Tibial artery (tissue), 4 donors: ENCODE data around the gene HDAC1.
"Not testable (repeated sequence)": the region's sequence is repeated elsewhere in the genome, so short reads cannot be mapped to it uniquely, and the experiment has no call there.

Experiments used
- DNase-seq, 2 donors: peaks; one replicate each; pipeline ENCODE4 v3.0.0-alpha.2; 2019
- H3K27ac ChIP-seq, 2 donors: fragments of 200-600 bp; sonication (generic) in 1 of 2; 1 replicate in 1 of 2; 2 replicates in 1 of 2; pipeline ENCODE4 v1.5.1; 2018 to 2019; ENCODE audit warnings: mild to moderate bottlenecking in 1 of 2
- H3K27me3 ChIP-seq, 2 donors: fragments of 200-600 bp; sonication (generic) in 1 of 2; one replicate each; pipeline versions ENCODE4 v1.5.1 to v1.6.0; 2016 to 2019
- H3K36me3 ChIP-seq, 3 donors: fragments of 200-600 bp; sonication (generic) in 2 of 3; one replicate each; pipeline ENCODE4 v1.5.1; 2016 to 2019; ENCODE audit warnings: mild to moderate bottlenecking in 2 of 3
- H3K4me1 ChIP-seq, 4 donors: fragments of 200-600 bp; sonication (generic) in 2 of 4; 1 replicate in 3 of 4; 2 replicates in 1 of 4; pipeline ENCODE4 v1.5.1; 2016 to 2019
- H3K4me3 ChIP-seq, 2 donors: fragments of 200-600 bp; sonication (generic) in 1 of 2; 1 replicate in 1 of 2; 2 replicates in 1 of 2; pipeline ENCODE4 v1.5.1; 2018 to 2019; ENCODE audit warnings: mild to moderate bottlenecking in 2 of 2
- H3K9me3 ChIP-seq, 3 donors: fragments of 200-600 bp; sonication (generic) in 1 of 3; one replicate each; pipeline ENCODE4 v1.5.1; 2016 to 2019
- intact Hi-C: fragments of 100-400 bp; cut with DNase I; formaldehyde crosslinking; loops from one replicate; pipeline ENCODE4 v1.15.0; 2023; ENCODE audit warnings: low total_unique reads
- TF ChIP-seq, protein P1 (sequence below), 2 experiments: fragments of 200-600 bp in 1 of 2; fragments of 450-650 bp in 1 of 2; IDR thresholded peaks; one replicate each; pipeline ENCODE4 v1.5.1; 2017 to 2019; ENCODE audit warnings: antibody characterized with exemption in 2 of 2, mild to moderate bottlenecking in 1 of 2, moderate library complexity in 1 of 2

HDAC1 gene

DNA sequence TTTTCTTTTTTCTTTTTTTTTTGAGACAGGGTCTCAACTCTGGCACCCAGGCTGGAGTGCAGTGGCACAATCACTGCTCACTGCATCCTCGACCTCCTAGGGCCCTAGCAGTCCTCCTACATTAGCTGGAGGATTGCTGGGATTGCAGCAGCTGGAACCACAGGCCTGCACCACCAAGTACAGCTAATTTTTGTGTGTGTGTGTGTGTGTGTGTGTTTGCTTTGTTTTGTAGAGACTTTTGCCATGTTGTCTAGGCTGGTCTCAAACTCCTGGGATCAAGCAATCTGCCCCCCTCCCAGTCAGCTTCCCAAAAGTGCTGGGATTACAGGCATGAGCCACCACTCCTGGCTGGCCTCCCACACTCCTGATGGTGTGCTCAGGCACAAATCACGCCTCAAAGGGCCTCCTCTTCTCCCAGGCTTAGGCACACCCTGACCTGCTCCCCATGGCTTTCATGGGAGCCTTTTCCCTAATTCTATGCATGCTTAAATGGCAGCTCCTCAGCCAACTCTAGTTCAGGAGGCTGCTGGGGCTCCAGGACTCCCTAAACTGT is 61.0 kb downstream of the HDAC1 start:
- peak in 1 of 2 donors; percentile 41 for DNase-seq
- no peaks in the 10 kb centered on the region for H3K27me3 ChIP-seq
- intact Hi-C loops, result loop anchor here (5.0 kb wide), 1 partner anchor 151 kb away; the partner anchor contains the start of gene CCDC28B
- TF ChIP-seq, protein P1, sequence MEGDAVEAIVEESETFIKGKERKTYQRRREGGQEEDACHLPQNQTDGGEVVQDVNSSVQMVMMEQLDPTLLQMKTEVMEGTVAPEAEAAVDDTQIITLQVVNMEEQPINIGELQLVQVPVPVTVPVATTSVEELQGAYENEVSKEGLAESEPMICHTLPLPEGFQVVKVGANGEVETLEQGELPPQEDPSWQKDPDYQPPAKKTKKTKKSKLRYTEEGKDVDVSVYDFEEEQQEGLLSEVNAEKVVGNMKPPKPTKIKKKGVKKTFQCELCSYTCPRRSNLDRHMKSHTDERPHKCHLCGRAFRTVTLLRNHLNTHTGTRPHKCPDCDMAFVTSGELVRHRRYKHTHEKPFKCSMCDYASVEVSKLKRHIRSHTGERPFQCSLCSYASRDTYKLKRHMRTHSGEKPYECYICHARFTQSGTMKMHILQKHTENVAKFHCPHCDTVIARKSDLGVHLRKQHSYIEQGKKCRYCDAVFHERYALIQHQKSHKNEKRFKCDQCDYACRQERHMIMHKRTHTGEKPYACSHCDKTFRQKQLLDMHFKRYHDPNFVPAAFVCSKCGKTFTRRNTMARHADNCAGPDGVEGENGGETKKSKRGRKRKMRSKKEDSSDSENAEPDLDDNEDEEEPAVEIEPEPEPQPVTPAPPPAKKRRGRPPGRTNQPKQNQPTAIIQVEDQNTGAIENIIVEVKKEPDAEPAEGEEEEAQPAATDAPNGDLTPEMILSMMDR (IDR thresholded peaks at IDR 0.05), result no peak
- no peak overlapping the region for H3K4me3 ChIP-seq
- H3K9me3 ChIP-seq, result no peaks in the 10 kb centered on the region
- H3K36me3 ChIP-seq, result no peaks in the 10 kb centered on the region
- H3K4me1 ChIP-seq, result peaks cover 0 to 21% (median 20%) of the 10 kb centered on the region in 4 donors
- peak overlapping the region in 1 of 2 donors; percentile 86 for H3K27ac ChIP-seq

DNA sequence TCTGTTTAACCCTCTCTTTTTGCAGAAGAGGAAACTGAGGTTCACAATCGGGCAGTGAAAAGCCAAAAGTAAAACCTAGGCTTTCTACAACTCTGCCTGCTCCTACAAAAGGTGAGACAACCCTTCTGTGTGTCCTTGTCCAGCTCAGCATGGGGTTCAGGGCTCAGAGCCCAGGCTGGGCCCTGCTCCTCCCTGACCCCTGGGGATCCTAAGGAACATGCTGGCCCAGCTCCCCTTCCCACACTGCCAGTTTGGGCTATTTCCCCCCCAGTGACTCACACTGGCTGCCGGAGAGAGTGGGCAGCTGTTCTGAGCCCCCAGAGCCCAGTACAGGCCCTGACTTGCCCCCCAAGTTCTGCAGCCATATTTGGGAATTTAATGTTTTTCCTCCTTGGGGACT is 61.5 kb downstream of the HDAC1 start:
- Histone ChIP-seq H3K36me3 (no peaks in the 10 kb centered on the region), H3K4me1 (peaks cover 0 to 21% (median 20%) of the 10 kb centered on the region in 4 donors), H3K27me3 (no peaks in the 10 kb centered on the region), H3K4me3 (no peak overlapping the region), H3K27ac (peak overlapping the region; percentile 16 to 18), H3K9me3 (no peaks in the 10 kb centered on the region)
- peak in 1 of 2 donors; percentile 45 for DNase-seq
- TF ChIP-seq, protein P1 (IDR thresholded peaks at IDR 0.05), result no peak
- intact Hi-C loops, result loop anchor here (5.0 kb wide), 1 partner anchor 151 kb away; the partner anchor contains the start of gene CCDC28B

DNA sequence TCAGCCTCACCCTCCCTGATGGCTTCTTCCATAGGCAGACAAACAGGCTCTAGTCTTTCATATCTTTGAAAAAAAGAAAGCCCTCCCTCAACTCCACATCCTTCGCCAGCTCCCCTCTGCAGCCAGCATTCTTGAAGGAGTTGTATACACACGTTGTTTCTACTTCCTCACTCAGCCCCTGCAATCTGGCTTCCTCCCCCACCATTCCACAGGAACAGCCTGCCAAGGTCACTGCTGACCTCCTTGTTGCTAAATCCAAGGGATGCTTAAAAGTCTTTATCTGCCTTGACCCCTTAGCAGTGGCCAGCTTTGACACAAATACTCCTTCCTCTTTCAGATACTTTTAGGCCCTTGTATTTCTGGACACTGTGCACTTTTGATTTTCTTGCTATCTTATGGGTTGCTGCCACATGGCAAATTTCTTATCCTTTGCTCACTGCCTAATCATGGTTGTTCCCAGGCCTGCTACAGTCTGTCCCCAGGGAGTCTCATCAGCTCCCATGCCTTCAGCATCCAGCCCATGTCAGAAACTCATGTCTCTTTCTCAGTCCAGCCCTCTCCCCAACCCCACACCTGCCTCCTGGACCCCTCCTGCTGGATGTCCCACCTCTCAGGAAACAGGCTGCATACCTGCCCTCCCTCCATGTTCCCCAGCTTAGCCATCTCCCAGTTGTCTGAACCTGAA is 62.1 kb downstream of the HDAC1 start:
- Histone ChIP-seq H3K36me3 (no peaks in the 10 kb centered on the region), H3K4me3 (no peak overlapping the region), H3K9me3 (no peaks in the 10 kb centered on the region), H3K27me3 (no peaks in the 10 kb centered on the region), H3K27ac (peak overlapping the region; percentile 16 to 18), H3K4me1 (peaks cover 0 to 21% (median 20%) of the 10 kb centered on the region in 4 donors)
- intact Hi-C loops, result loop anchor here (5.0 kb wide), 1 partner anchor 152 kb away; the partner anchor contains the start of gene CCDC28B
- peak in 1 of 2 donors; percentile 70 for DNase-seq
- TF ChIP-seq, protein P1 (IDR thresholded peaks at IDR 0.05), result no peak

DNA sequence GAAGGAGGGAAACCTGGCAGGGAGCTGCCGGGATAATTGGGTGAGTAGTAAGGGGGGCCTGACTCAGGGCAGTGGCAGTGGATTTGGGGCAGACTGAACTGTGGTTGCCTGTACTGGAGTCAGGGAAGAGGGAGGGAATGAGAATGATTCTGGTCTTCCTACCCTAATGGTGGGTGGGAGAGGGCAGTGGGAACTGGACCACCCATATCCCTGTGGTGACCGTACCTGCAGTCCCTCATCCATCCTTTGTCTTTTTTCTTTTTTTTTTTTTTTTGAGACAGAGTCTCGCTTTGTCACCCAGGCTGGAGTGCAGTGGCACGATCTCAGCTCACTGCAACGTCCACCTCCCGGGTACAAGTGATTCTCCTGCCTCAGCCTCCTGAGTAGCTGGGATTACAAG is 63.9 kb downstream of the HDAC1 start:
- H3K27me3 ChIP-seq, H3K4me3 ChIP-seq, intact Hi-C loops, H3K9me3 ChIP-seq, DNase-seq, H3K27ac ChIP-seq, H3K36me3 ChIP-seq: not testable (repeated sequence)
- H3K4me1 ChIP-seq, result peaks cover 0 to 21% (median 20%) of the 10 kb centered on the region in 4 donors

DNA sequence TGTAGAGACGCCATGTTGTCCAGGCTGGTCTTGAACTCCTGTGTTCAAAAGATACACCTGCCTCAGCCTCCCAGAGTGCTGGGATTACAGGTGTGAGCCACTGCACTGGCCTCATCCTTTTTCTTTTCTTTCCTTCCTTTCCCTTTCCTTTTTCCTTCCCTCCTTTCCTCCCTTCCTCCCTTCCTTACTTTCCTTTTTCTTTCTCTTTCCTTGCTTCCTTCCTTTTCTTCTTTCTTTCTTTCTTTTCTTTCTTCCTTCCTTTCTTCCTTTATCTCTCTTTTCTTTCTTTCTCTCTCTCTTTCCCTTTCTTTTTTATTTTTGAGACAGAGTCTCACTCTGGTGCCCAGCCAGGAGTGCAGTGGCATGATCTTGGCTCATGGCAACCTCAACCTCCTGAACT is 64.6 kb downstream of the HDAC1 start:
- Histone ChIP-seq H3K27ac (no peak overlapping the region), H3K36me3 (no peaks in the 10 kb centered on the region), H3K27me3 (no peaks in the 10 kb centered on the region), H3K4me3 (no peak overlapping the region), H3K9me3 (no peaks in the 10 kb centered on the region), H3K4me1 (peaks cover 0 to 22% (median 22%) of the 10 kb centered on the region in 4 donors)
- intact Hi-C loops, result no loop called here
- no peak for DNase-seq
- TF ChIP-seq, protein P1 (IDR thresholded peaks at IDR 0.05), result no peak

DNA sequence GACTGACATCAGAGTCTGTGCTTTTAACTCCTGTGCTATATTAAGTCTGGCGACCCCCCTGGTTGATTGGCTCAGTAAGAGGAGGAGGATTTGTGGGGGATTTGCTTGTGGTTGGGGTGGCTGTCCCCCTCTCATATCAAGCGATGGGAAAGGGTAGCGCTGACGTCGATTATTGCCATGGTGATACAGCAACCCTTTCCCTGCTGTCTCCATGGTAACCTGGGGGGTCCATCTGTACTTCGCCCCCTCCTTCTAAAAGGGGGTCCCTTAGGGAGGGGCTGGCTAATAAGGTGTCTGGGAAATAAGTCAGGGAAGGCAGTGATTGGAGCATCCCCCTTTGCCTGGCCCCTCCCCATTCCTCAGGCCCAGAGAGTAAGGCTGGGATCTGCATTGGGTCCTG is 65.7 kb downstream of the HDAC1 start:
- H3K36me3 ChIP-seq, result no peaks in the 10 kb centered on the region
- intact Hi-C loops, result no loop called here
- peaks cover 0 to 28% (median 25%) of the 10 kb centered on the region in 4 donors for H3K4me1 ChIP-seq
- H3K9me3 ChIP-seq, result no peaks in the 10 kb centered on the region
- no peak overlapping the region for H3K4me3 ChIP-seq
- H3K27ac ChIP-seq, result no peak overlapping the region
- H3K27me3 ChIP-seq, result no peaks in the 10 kb centered on the region
- TF ChIP-seq, protein P1 (IDR thresholded peaks at IDR 0.05), result no peak
- DNase-seq, result no peak
